B cell (primary cell): Measurements from ENCODE around the gene CEACAM19.

Source experiments
- CTCF ChIP-seq: fragments of 200-600 bp; IDR thresholded peaks from one replicate; pipeline ENCODE4 v1.8.0; 2022; ENCODE audit warnings: antibody characterized with exemption, mild to moderate bottlenecking
- EZH2 ChIP-seq: IDR thresholded peaks from 2 replicates; pipeline ENCODE4 v1.6.1; 2012; ENCODE audit warnings: borderline replicate concordance, low read depth, mild to moderate bottlenecking, moderate library complexity, low read length; ENCODE audit not compliant: insufficient read depth, poor library complexity, severe bottlenecking

GRCh38 chr19:44666852-44667556 is 4.3 kb upstream of the CEACAM19 start:
- no peak for TF ChIP-seq CTCF
- no peak for TF ChIP-seq EZH2
